GM12801 (cell line): ENCODE measurements around the gene TTC28.

Experiments
- TF ChIP-seq, protein P1 (sequence below): IDR thresholded peaks from one replicate; pipeline ENCODE4 v1.5.1; 2011; ENCODE audit warnings: control low read depth; ENCODE audit not compliant: insufficient read length; ENCODE audit errors: extremely low read depth

Gene TTC28

DNA sequence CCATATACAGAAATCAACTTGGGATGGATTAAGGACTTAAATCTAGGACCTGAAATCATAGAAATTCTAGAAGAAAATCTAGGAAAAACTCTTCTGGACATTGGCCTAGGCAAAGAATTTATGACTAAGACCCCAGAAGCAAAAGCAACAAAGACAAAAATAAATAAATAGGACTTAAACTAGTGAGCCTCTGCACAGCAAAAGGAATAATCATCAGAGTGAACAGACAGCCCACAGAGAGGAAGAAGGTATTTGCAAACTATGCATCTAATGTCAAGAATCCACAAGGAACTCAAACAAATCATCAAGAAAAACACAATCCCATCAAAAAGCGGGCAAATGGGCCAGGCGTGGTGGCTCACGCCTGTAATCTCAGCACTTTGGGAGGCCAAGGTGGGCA lies 32.4 kb downstream of the TTC28 start:
- TF ChIP-seq, protein P1, sequence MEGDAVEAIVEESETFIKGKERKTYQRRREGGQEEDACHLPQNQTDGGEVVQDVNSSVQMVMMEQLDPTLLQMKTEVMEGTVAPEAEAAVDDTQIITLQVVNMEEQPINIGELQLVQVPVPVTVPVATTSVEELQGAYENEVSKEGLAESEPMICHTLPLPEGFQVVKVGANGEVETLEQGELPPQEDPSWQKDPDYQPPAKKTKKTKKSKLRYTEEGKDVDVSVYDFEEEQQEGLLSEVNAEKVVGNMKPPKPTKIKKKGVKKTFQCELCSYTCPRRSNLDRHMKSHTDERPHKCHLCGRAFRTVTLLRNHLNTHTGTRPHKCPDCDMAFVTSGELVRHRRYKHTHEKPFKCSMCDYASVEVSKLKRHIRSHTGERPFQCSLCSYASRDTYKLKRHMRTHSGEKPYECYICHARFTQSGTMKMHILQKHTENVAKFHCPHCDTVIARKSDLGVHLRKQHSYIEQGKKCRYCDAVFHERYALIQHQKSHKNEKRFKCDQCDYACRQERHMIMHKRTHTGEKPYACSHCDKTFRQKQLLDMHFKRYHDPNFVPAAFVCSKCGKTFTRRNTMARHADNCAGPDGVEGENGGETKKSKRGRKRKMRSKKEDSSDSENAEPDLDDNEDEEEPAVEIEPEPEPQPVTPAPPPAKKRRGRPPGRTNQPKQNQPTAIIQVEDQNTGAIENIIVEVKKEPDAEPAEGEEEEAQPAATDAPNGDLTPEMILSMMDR, result no peak

DNA sequence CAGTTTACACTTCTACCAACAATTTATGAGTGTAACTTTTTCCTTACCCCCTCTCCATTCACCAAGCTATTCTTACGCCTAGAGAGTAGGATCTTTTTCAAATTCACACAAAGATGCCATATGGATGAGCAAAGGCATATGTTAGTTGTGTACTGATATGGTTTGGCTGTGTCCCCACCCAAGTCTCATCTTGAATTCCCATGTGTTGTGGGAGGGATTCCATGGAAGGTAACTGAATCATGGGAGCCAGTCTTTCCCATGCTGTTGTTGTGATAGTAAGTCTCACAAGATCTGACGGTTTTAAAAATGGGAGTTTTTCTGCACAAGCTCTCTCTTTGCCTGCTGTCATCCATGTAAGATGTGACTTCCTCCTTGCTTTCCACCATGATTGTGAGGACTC lies 40.3 kb downstream of the TTC28 start:
- TF ChIP-seq, protein P1, result no peak

DNA sequence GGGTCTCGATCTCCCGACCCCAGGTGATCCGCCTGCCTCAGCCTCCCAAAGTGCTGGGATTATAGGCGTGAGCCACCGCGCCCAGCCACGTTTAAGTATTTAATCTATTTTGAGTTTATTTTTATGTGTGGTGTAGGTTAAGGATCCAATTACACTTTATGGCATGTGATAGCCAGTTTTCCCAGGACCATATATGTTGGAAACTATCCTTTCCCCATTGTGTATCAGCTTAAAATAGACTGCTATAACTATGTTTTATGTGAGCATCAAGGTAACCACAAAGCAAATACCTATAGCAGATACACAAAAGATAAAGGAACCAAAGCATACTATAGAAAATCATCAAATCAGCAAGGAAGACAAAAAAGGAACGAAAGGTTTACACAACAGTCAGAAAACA lies 42.4 kb downstream of the TTC28 start:
- TF ChIP-seq, protein P1, result no peak

DNA sequence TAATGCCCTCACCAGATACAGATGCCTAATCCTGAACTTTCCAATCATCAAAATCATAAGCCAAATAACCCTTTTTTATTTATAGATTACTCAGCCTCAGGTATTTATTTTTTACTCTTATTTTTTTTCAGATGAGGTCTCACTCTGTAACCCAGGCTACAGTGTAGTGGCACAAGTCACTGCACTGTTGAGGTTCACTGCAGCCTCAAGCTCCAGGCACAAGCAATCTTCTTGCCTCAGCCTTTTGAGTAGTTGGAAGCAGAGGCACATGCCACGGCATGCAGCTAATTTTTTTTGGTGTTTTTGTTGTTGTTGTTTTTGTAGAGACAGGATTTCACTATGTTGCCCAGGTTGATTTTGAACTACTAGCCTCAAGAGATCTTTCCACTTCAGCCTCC lies 49.5 kb downstream of the TTC28 start:
- TF ChIP-seq, protein P1, result no peak

DNA sequence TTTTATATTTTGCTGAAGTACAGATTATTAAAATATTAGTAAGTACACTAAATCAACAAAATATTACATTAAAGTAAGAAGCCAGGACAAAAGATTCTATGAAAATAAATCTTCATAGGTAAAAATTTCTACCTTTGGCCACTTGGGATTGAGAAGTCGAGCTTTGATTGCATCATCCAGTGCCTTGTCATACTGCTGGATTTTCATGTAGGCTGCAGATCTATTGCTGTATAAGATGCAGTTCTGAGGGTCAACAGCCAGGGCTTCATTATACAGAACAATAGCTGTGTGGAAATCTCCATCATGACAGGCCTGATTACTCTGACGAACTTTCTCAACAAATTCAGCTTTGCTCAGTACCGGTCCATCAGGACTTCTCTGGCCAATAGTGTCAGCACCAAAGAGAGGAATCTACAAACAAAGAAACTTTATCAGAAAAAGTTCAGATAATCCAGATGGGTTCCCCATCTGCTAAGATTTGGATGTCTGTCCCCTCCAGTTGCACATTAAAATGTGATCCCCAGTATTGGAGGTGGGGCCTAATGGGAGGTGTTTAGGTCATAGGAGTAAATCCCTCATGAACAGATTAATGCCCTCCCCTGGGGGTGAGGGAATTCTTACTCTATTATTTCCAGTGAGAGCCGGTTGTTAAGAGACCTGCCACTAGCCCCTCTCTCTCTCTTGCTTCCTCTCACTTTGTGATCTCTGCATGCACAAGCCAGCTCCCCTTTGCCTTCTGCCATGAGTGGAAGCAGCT lies 50.0 kb downstream of the TTC28 start:
- TF ChIP-seq, protein P1, result no peak

DNA sequence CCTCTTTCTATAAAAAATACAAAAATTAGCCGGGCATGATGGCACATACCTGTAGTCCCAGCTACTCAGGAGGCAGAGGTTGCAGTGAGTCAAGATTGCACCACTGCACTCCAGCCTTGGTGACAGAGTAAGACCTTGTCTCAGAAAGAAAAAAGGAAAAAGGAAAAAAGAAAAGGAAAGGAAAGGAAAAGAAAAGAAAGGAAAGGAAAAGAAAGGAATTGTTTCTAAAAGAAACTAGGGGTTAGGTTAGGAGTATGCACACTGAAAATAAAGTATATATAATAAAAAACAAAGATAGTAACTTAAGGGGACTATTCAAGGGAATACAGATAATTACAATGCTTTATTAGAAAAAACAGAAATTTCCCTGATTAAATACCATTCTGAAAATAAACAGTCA lies 50.9 kb downstream of the TTC28 start:
- TF ChIP-seq, protein P1, result no peak

DNA sequence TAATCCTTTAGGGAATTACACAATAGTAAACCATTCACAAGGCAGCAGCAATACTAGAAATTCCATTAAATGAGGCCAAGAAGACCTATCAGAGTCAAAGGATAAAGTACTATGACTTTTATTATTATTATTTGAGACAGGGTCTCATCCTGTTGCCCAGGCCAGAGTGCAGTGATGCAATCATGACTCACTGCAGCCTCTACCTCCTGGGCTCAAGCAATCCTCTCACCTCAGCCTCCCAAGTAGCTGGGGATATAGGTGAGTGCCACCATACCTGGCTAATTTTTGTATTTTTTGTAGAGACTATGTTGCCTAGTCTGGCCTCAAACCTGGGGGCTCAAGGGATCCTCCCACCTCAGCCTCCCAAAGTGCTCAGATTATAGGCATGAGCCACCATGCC lies 51.8 kb downstream of the TTC28 start:
- TF ChIP-seq, protein P1, result no peak
